ENCODE results near the gene ESYT3.
"Not testable (repeated sequence)": the region's sequence is repeated elsewhere in the genome, so short reads cannot be mapped to it uniquely, and the experiment has no call there.

Gene ESYT3

GRCh38 chr3:138443521-138444503, 9.4 kb downstream of the ESYT3 start:
- no peak for DNase-seq

- DNase-seq, result no peak
Observed at GRCh38 chr3:138445236-138445635, 10.8 kb downstream of the ESYT3 start.

GRCh38 chr3:138445654-138446053, 11.2 kb downstream of the ESYT3 start:
- DNase-seq, result no peak

- DNase-seq, result no peak
Observed at GRCh38 chr3:138448631-138449030, 14.2 kb downstream of the ESYT3 start.

- DNase-seq, result no peak
Observed at GRCh38 chr3:138449490-138449889, 15.1 kb downstream of the ESYT3 start.

- no peak for DNase-seq
Observed at GRCh38 chr3:138450181-138450580, 15.8 kb downstream of the ESYT3 start.

- no peak for DNase-seq
Observed at GRCh38 chr3:138450704-138451424, 16.4 kb downstream of the ESYT3 start.

- no peak for DNase-seq
Observed at GRCh38 chr3:138451595-138452162, 17.3 kb downstream of the ESYT3 start.

GRCh38 chr3:138452436-138452835, 18.0 kb downstream of the ESYT3 start:
- no peak for DNase-seq

- DNase-seq, result not testable (repeated sequence)
Observed at GRCh38 chr3:138453940-138454339, 19.5 kb downstream of the ESYT3 start.

- DNase-seq, result no peak
Observed at GRCh38 chr3:138455801-138456716, 21.6 kb downstream of the ESYT3 start.

GRCh38 chr3:138456961-138457862, 22.8 kb downstream of the ESYT3 start:
- DNase-seq, result no peak

GRCh38 chr3:138457863-138458735, 23.7 kb downstream of the ESYT3 start:
- DNase-seq, result no peak

GRCh38 chr3:138458774-138459499, 24.5 kb downstream of the ESYT3 start:
- DNase-seq, result no peak

GRCh38 chr3:138459619-138460535, 25.5 kb downstream of the ESYT3 start:
- DNase-seq, result no peak

GRCh38 chr3:138460536-138461205, 26.3 kb downstream of the ESYT3 start:
- DNase-seq, result no peak

- DNase-seq, result no peak
Observed at GRCh38 chr3:138461246-138461645, 26.8 kb downstream of the ESYT3 start.

GRCh38 chr3:138461896-138462295, 27.5 kb downstream of the ESYT3 start:
- DNase-seq, result no peak

Data from stimulated activated CD8-positive, alpha-beta memory T cell treated with anti-CD3 and anti-CD28 coated beads, Interleukin-4, amount 100 ng/mL, for 48 hours (primary cell).